MV-4-11 (cell line): Measurements from ENCODE around the gene CECR2.

ENCODE experiments used
- DNase-seq: peaks from one replicate; lab custom pipeline; 2025; lab: John Stamatoyannopoulos, UW

CECR2 gene

DNA sequence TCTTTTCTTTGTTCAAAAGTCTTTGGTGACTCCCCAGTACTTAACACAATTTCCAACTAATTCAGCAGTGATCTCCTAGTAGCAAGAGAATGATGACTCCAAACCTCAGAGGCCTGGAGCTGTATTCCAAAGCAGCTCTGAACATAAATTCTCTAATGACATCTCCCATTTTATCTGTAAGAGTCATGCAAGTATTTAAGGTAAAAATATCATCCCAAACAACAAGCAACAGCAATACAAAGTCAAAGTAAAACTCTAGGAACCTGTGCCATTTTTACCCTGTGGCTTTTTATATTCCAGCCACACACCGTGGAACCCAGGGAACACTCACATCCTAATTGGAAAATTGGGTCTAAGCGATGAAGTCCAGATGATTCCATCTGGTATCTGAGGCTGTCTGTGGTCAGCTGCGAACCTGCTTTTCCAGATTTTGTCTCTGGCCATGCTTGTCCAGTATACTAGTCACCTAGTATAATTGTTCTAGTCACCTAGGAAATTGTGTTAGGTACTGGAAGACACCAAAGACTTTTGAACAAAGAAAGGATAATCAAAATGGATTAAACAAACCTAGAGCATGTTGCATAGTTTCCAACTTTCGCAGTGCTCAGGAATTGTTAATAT, 101.7 kb downstream of the CECR2 start:
- DNase-seq, result no peak

DNA sequence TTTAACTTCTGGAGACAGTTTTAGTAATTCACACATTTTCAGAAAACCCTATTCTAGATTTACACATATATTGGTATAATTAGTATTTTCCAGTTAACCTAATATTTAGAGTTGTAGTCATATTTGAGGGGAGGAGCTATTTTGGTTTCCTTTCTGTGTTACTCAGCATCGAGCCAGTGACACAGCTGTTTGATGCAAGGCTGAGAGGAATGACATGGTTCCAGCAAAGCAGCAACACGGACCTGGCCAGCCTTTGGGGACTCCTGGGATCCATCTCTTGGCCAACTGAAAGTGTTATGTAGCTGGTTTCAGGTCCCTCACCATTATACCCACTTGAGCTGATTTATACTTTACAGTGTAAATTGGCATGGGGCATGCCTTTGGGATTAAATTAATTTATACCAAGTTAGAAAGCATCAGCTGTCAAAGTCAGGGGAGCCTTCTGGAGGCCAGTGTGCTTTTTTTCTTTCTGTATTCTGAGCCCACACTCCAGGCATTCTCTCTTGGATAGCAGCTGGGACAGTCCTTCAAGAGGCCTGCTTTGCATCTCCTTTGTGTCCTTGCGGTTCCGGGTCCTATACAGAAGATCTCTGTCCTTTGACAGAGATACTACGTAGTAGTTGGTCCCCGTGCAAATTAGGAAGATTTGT, 102.8 kb downstream of the CECR2 start:
- no peak for DNase-seq

DNA sequence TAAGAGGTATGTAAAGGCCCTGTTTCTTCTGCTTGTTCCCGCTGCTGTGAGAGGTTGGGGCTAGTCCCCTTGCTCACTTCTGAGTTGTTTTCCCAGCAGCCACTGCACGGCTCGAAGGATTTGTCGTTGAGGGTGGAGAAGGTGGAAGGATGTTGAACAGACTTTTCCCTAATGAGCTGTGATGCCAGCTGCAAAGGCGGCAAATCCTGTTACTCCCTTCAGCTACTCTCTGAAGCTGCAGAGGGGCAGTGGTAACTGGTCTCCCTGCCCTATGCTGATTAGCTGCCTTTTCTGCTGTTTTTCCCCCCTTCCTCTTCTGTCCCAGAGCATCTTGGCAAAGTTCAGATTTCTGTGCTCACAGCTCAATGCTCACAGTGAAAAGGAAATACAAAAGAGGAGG, 103.7 kb downstream of the CECR2 start:
- no peak for DNase-seq

DNA sequence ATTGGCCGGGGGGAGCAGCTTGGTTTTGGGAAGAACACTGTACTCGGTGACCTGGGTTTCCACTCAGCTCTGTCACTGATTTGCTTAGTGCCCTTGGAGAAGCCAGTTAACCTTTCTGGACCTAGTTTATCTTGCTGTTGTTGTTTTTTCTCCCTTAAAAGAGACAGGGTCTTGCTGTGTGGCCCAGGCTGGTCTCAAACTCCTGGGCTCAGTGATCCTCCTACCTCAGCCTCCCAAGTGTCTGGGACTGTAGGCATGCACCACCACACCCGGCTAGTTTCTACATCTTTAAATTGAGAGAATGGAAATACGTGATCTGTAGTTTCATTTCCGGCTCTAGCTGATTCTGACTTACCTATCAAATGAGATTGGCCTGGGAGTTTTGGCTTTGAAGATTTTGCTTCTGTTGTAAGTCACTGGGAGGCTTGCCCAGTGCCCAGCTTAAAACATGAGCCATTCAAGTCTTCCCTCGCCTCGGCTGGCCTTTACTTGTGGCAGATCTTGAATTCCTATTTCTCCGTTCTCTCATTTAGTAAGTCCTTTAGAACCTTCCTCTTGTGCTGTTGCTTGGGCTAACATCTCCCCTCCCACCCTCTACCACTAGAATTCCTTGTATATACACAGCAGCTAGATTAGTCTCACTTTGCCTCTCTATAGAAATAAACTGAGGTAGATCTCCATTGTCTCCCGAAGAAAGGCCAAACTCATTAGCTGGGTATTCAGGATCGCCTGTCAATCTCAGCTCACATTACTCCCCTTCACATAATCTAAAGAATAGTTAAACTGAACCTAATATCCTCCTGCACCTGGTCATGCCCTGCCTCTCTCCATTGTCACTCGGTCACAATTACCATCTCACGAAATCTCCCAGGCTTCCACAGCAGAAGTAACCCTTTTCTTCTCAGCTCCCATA, 106.3 kb downstream of the CECR2 start:
- no peak for DNase-seq

DNA sequence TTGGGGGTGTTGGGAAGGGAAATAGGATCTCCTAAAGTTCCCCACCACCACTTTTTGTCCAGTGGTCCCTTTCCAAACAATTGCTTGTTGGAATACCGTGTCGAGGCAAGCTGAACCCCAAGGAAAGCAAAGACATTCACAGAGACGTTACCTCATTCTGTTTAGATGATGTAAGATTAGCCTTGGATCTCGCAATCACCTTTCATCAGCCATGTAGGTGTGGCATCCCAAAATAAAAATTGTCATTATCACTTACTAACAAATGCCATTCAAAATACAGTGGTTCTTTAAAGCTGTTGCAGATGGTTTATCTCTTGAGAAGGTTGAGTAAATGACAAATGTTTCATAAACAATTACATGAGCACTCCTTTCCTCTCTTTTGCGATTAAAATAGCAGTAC, 107.6 kb downstream of the CECR2 start:
- no peak for DNase-seq

DNA sequence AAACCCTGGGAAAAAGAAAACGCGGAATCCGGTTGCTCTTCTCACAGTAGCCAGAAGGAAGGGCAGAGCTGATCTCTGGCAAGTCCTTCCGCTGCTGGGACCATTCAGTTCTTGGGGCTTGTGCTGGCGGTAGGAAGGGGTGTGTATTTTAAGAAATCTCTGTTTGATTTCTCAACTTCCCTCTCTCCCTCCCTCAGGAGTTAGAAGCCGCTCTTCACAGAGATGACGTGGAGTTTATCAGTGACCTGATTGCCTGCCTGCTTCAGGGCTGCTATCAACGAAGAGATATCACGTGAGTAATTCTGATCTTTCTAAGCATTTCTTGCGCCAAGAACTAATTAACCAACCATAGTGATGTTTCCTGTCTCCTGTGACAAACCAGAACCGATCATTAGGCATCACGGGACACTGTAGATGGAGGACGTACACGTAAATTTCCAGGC, 108.2 kb downstream of the CECR2 start:
- peak; percentile 88 for DNase-seq

DNA sequence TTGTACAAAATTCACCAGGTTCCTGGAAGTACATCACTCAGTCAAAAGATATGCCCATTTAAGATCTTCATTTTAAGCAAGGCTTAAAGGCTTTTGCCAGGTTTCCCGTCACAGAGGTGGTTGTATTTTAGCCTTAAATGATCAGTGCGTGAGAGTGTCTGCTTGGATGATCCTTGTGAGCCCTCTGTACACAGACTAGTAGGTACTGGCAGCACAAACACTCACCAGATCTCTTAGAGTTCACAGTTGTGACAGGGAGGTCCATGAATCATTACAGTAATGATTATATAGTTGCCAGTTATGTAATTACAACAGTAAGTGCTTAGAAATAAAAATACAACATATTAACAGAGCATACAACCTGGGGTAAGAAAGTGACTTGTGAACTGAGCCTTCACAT, 109.9 kb downstream of the CECR2 start:
- DNase-seq, result no peak

DNA sequence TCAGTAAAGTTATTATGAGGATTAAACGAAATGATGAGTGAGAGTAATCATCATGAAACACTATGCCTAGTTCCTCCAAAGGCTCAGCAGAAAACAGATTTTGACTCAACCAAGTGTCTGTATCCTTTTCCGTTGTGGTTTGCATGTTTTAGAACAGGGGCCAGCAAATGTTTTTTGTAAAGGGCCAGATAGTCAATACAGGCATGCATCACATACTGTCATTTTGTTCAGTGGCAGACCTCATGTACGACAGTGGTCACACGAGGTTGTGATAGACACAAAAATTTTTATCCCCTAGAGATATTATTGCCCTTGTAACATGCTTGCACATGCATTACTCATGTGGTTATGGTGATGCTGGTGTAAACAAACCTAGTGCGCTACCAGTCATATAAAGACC, 112.2 kb downstream of the CECR2 start:
- DNase-seq, result peak; percentile 77

DNA sequence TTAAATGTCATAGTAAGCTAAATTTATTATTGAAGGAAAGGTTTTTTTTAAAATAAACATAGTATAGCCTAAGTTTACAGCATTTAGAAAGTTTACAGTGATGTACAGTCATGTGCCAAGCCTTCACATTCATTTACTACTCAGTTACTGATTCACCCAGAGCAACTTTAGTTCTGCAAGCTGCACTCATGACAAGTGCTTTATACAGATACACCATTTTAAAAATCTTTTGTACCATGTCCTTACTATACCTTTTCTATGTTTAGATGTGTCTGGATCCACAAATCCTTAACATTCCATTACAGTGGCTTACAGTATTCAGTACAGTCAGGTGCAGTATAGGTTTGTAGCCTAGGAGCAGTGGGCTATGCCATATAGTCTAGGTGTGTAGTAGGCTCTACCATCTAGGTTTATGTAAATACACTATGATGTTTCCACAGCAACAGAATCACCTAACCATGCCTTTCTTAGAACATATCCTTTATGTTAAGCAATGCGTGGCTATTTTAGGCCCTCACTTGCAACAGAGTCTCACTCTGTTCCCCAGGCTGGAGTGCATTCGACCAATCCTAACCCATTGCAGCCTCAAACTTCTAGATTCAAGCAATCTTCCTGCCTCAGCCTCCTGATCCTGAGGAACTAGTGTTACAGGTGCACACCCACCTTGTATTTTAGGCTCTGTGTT, 114.6 kb downstream of the CECR2 start:
- peak; percentile 86 for DNase-seq

DNA sequence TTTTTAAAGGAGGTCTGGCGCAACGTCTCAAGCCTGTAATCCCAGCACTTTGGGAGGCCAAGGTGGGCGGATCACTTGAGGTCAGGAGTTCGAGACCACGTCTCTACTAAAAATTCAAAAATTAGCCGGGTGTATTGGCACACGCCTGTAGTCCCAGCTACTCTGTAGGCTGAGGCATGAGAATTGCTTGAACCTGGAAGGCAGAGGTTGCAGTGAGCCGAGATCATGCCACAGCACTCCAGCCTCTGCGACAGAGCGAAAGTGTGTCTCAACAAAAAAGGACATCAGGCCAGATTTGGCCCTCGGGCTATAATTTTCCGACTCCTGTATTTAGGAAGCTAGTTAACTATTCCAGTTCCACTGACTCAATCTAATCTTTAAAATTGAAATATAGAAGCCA, 115.3 kb downstream of the CECR2 start:
- DNase-seq, result no peak

DNA sequence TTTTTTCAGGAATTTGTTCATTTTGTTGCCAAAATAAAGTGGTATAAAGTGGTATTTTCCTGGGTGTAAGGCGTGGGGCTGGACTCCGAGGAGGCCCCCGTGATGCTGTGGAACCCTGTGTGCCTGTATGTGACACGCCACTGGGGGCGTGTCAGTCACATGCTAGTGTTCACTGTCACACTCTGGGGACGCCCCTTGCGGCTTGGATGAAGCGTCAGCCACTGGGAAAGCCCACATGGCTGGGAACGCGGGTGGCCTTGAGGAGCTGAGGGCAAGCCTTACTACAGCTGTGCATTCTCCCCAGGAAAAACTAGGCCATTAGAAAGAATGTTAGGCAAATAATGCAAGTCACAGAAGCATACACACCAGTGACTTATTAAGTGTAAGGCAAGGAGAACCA, 117.1 kb downstream of the CECR2 start:
- peak; percentile 13 for DNase-seq

DNA sequence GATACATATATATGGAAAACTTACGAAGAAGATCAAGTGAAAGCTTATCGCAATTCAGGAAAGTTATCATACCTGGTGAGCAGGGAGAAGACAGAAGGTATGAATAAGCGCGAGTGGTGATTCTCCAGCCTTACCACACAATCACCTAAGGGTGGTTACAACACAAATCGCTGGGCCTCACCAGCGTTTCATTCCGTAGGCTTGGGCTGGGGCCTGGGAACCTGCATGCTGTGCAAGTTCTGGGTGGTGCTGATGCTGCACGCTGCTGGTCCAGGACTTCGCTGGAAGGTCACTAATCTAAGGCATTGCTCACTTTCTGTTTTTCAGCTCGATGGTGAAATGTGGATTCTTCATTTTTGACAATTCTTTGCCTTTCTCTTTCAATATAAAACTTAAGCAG, 117.5 kb downstream of the CECR2 start:
- no peak for DNase-seq

DNA sequence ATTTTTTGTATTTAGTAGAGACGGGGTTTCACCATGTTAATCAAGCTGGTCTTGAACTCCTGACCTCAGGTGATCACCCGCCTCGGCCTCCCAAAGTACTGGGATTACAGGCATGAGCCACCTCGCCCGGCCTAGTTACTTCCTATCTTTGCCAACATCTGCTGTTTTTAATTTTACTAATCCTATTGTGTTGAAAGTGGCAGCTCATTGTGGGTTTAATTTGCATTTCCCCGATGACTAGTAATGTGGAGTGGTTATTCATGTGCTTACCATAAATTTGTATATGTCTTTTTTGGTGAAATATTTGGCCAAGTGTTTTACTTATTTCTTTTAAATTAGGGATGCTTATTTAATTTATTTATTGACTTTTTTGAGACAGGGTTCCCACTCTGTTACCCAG, 119.8 kb downstream of the CECR2 start:
- peak; percentile 59 for DNase-seq

DNA sequence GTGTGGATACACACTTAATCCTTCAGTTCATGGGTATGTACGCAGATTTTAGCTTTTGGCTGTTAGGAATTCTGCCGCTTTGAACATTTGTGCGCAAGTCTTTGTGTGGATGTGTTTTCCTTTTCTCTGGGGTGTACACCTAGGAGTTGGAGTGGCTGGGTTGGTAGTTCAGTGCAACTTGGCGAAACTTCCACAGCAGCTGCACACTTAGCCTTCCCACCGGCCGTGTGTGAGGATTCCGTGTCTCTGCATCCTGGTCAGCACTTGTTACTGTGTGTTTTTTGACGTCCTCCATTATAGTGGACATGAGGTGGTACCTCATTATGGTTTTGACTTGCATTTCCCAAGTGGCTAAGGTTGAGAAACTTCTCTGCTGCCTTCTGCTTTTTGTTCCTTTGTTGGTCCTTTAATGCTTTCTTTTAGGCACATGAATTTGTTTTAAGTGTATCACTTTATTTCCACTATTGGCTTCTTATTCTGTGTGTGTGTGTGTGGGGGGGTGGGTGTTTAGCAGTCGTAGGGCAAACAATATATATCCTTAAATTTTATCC, 121.9 kb downstream of the CECR2 start:
- DNase-seq, result peak; percentile 20

DNA sequence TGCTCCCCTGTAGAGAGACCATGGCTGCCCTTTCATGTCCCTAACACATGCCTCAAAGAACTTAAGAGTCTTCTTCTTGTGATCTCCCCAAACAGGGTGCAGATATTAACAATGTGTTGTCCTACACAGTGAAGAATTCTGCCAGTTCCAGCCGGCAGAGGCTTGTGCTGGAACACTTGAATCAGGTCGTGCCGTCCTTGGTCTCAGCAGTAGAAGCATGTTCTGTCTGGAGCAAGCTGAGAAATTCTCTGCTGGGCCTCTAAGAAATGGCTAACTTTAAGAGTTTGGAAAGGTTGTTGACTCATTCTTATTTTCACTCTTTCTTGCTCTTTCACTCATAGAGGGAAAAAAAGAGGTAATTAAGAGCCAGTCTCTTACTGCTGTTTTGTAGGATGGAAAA, 123.0 kb downstream of the CECR2 start:
- no peak for DNase-seq

DNA sequence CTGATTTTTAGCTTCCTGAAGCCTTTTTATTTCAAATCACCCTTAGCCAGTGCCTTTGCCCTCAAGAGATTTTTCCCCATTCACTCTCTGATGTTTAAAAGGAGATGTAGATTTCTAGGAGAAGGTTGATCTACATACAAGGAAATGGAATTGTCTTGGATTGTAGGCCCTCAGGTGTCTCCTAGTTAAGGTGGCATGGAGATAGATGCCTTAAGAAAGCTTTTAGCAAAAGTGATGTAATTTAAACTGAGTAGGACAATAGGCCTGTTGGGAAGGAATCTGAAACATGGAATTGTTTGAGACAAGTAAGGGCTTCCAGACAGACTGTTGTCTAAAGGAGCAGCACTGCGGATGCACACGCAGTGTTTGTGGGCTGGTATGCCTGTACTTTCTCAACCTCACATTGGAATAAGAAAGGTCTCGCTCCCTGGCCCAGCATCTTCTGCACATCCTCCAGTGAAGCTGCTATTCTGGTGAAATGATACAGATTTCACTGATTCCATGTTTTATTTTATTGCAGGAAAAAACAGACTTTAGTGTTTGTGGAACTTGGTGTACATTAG, 124.2 kb downstream of the CECR2 start:
- DNase-seq, result no peak

DNA sequence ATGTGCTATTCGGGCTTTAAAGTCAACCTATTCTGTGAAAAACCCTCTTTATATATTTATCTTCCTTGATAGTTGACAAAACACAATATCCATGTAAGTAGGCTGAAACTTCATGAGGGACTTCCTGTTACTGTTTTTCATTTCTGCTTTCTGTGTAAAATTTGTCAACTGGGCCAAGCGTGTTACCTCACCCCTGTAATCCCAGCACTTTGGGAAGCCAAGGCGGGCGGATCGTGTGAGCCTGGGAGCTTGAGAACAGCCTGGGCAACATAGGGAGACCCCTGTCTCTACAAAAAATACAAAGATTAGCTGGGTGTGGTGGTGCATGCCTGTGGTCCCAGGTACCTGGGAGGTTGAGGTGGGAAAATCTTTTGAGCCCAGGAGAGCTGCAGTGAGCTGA, 127.6 kb downstream of the CECR2 start:
- DNase-seq, result peak; percentile 90

DNA sequence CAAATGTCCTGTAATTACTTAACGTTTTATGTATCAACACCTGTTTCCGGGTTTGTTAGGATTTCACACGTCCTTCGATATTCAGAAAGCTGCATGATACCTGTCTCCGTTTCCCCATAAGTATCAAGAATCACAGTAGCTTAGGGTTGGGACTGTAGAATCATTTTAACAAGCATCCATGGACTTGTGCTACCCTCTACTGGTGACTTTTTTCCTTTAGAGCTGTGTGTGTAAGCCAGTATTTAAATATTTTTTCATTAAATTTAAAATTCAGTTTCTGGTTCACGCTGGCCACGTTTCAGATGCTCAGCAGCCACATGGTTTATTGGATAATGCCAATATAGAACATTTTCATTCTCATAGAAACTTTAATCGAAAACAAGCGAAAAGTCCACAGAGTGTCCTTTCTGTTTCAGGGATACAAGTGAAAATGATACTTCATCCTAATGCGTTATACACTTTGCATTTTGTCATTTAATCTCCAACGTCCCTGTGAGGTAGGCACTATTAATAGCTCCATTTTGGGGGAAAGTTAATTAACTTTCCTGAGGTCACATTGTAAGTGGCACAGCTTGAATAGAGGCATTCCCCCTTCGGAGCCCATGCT, 132.5 kb downstream of the CECR2 start:
- peak; percentile 66 for DNase-seq

DNA sequence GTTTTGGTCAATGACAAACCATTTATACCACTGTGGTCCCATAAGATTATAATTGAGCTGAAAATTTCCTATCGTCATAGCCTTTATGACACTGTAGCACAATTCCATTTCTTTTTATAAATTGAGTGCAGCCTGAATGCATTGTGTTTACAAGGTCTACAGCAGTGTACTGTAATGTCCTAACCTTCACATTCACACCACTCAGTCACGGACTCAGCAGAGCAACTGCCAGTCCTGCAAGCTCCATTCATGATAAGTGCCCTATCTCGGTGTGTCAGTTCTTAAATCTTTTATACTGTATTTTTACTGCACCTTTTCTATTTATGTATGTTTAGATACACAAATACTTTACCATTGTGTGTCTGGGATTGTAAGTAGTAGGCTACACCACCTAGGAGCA, 138.8 kb downstream of the CECR2 start:
- no peak for DNase-seq

DNA sequence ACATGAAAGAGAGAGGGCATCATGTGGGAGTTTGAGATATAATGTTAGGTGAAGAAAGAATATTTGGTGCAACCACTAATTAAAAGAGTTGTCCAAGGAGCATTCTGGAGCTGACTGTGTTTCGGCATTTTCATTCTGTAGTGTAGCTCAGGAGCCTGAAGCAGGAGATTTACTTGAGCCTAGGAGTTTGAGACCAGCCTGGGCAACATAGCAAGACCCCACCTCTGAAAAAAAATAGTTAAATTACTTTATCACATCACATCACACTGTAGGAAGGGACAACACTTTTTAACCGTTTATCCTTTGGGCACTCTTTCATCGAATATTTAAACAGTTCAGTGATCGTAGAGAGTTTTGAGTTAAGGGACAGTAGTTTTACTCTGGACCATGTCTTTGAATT, 143.7 kb downstream of the CECR2 start:
- DNase-seq, result no peak

DNA sequence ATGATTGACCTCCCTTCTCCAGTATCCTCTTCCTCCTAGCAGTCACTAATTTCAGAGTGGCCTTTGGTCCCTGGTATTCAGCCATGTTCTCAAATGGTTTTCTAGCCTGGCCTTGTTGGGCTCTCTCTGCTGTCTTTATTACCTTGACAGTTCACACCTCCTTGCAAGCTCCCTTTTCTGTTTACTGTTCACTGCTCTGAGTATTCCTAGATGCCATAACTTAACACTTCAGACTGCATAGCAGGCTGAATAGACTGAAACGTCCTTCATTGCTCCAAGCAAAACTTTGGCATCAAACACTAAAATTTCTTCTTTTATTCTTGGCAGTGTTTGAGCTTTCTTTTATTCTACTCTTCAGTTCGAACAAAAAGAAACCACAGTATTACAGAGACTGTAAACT, 144.4 kb downstream of the CECR2 start:
- no peak for DNase-seq
